ENCODE data around the gene EYS.

The EYS gene

DNA sequence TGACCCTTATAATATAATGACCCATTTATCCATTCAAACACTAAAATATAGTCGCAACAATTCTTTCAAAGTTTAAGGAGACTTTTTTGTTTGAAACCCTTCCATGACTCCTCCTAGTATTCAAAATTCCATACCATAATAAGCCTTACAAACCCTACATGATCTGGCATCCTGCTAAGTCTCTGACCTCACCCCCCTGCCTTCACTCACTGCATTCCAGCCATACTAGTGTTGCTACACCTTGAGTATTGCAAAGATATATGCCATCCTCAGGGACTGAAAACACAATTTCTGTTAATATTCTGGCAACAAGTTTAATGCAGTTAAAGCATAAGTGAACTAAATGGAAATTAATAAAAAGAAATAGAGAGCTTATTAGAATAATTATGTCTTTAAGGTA lies 168.4 kb downstream of the EYS start:
- DNase-seq, result no peak
- no peak overlapping the region for H3K4me3 ChIP-seq (ENCODE audit: low read length)
- no peaks in the 10 kb centered on the region for H3K79me2 ChIP-seq (ENCODE audit: low read length)
- H3K4me2 ChIP-seq (ENCODE audit: low read depth, low read length), result no peak overlapping the region
- no peak overlapping the region for H3K27ac ChIP-seq (ENCODE audit: low read length)
- no peaks in the 10 kb centered on the region for H3K9me2 ChIP-seq (replicated peaks; ENCODE audit: insufficient read depth, low read length)
- H3F3A ChIP-seq (ENCODE audit: insufficient read depth, low read length), result no peaks in the 10 kb centered on the region
- H3K27me3 ChIP-seq (replicated peaks; ENCODE audit: insufficient read depth, low read length), result no peaks in the 10 kb centered on the region
- no peaks in the 10 kb centered on the region for H3K36me3 ChIP-seq (replicated peaks; ENCODE audit: insufficient read depth, low read length)
- H3K9me3 ChIP-seq (replicated peaks; ENCODE audit: insufficient read depth, low read length), result no peaks in the 10 kb centered on the region
- TF ChIP-seq, protein P1, sequence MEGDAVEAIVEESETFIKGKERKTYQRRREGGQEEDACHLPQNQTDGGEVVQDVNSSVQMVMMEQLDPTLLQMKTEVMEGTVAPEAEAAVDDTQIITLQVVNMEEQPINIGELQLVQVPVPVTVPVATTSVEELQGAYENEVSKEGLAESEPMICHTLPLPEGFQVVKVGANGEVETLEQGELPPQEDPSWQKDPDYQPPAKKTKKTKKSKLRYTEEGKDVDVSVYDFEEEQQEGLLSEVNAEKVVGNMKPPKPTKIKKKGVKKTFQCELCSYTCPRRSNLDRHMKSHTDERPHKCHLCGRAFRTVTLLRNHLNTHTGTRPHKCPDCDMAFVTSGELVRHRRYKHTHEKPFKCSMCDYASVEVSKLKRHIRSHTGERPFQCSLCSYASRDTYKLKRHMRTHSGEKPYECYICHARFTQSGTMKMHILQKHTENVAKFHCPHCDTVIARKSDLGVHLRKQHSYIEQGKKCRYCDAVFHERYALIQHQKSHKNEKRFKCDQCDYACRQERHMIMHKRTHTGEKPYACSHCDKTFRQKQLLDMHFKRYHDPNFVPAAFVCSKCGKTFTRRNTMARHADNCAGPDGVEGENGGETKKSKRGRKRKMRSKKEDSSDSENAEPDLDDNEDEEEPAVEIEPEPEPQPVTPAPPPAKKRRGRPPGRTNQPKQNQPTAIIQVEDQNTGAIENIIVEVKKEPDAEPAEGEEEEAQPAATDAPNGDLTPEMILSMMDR (IDR thresholded peaks at IDR 0.05; ENCODE audit: low read length), result no peak
- no peak for TF ChIP-seq EZH2phosphoT487 (IDR thresholded peaks at IDR 0.05; ENCODE audit: low read length)
- no peak for TF ChIP-seq EZH2 (optimal IDR thresholded peaks at IDR 0.05; ENCODE audit: low read depth, low read length)
- no peaks in the 10 kb centered on the region for H3K4me1 ChIP-seq (ENCODE audit: low read length)
- no peak overlapping the region for H2AFZ ChIP-seq (ENCODE audit: low read length)
- no peaks in the 10 kb centered on the region for H4K20me1 ChIP-seq (ENCODE audit: insufficient read depth, low read length)
- no peak overlapping the region for H3K9ac ChIP-seq (ENCODE audit: low read length)

DNA sequence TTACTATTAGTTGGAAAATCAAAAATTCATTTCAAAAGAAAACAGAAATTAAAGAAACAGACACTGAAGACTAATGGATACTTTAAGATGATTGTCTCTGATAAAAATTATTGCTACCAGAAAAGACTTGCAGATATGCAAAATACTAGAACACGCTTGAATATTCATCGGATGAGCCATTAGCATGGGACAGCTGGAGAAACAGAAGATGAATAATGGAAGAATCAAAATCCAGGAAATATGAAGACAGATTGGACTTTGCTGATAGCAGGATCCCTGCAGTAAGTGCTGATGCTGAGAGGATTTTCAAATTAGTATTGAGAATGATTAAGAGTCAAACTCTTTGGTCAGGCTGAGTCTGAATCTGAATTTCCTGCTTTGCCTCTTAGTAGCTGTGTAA lies 169.4 kb downstream of the EYS start:
- Histone ChIP-seq H3K4me2 (ENCODE audit: low read depth, low read length) (no peak overlapping the region), H3F3A (ENCODE audit: insufficient read depth, low read length) (no peaks in the 10 kb centered on the region), H3K4me3 (ENCODE audit: low read length) (no peak overlapping the region), H3K9ac (ENCODE audit: low read length) (no peak overlapping the region), H3K27me3 (replicated peaks; ENCODE audit: insufficient read depth, low read length) (no peaks in the 10 kb centered on the region), H4K20me1 (ENCODE audit: insufficient read depth, low read length) (no peaks in the 10 kb centered on the region), H3K27ac (ENCODE audit: low read length) (no peak overlapping the region), H3K9me2 (replicated peaks; ENCODE audit: insufficient read depth, low read length) (no peaks in the 10 kb centered on the region), H3K79me2 (ENCODE audit: low read length) (no peaks in the 10 kb centered on the region), H3K9me3 (replicated peaks; ENCODE audit: insufficient read depth, low read length) (no peaks in the 10 kb centered on the region), H2AFZ (ENCODE audit: low read length) (no peak overlapping the region), H3K36me3 (replicated peaks; ENCODE audit: insufficient read depth, low read length) (no peaks in the 10 kb centered on the region), H3K4me1 (ENCODE audit: low read length) (no peaks in the 10 kb centered on the region)
- TF ChIP-seq, protein P1 (IDR thresholded peaks at IDR 0.05; ENCODE audit: low read length), result no peak
- no peak for TF ChIP-seq EZH2phosphoT487 (IDR thresholded peaks at IDR 0.05; ENCODE audit: low read length)
- TF ChIP-seq EZH2 (optimal IDR thresholded peaks at IDR 0.05; ENCODE audit: low read depth, low read length), result no peak
- DNase-seq, result no peak

DNA sequence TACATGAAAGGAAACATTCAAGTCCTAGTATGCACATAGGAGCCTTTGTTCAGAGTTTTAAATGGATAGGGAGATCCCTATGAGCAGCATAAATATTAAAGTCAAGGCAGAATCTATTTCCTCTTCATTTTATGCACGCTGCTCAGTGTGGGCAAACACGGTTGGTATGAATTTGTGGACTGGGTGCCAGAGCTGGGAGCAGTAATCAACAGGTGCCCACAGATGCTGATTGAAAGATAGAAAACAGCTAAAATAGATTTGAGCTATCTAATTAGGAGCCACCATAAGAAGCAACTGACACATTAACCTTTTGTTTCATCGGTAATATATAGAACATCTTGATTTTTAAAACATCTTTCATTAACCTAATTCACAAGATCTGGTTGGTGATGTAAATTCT lies 175.5 kb downstream of the EYS start:
- no peak overlapping the region for H3K9ac ChIP-seq (ENCODE audit: low read length)
- no peaks in the 10 kb centered on the region for H3F3A ChIP-seq (ENCODE audit: insufficient read depth, low read length)
- no peaks in the 10 kb centered on the region for H3K79me2 ChIP-seq (ENCODE audit: low read length)
- H4K20me1 ChIP-seq (ENCODE audit: insufficient read depth, low read length), result no peaks in the 10 kb centered on the region
- TF ChIP-seq, protein P1 (IDR thresholded peaks at IDR 0.05; ENCODE audit: low read length), result no peak
- H2AFZ ChIP-seq (ENCODE audit: low read length), result no peak overlapping the region
- no peaks in the 10 kb centered on the region for H3K27me3 ChIP-seq (replicated peaks; ENCODE audit: insufficient read depth, low read length)
- no peaks in the 10 kb centered on the region for H3K36me3 ChIP-seq (replicated peaks; ENCODE audit: insufficient read depth, low read length)
- no peak overlapping the region for H3K27ac ChIP-seq (ENCODE audit: low read length)
- no peaks in the 10 kb centered on the region for H3K9me2 ChIP-seq (replicated peaks; ENCODE audit: insufficient read depth, low read length)
- no peak for DNase-seq
- H3K4me2 ChIP-seq (ENCODE audit: low read depth, low read length), result no peak overlapping the region
- no peaks in the 10 kb centered on the region for H3K4me1 ChIP-seq (ENCODE audit: low read length)
- no peaks in the 10 kb centered on the region for H3K9me3 ChIP-seq (replicated peaks; ENCODE audit: insufficient read depth, low read length)
- H3K4me3 ChIP-seq (ENCODE audit: low read length), result no peak overlapping the region

DNA sequence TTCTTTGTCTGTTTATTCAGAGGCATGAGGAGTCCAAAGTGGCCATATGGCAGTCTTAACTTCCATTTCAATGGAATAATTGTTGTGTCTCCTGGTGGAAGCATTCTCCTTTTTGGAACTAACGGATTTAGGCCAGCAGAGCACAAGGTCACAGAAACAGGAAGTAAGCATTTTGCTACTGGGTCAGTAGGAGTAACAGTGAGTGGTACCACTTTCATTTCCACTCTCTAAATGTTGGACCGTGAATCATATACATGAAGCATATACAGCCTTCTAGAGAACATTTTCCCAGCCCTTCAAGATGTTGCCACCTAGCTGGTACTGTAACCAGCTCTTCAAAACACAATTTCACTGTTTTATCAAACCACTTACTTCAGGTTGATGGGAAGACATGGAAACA lies 182.8 kb downstream of the EYS start:
- no peak for DNase-seq
- H3K27me3 ChIP-seq (replicated peaks; ENCODE audit: insufficient read depth, low read length), result no peaks in the 10 kb centered on the region
- H3K9me2 ChIP-seq (replicated peaks; ENCODE audit: insufficient read depth, low read length), result no peaks in the 10 kb centered on the region
- H3K79me2 ChIP-seq (ENCODE audit: low read length), result no peaks in the 10 kb centered on the region
- no peak overlapping the region for H3K9ac ChIP-seq (ENCODE audit: low read length)
- H3K9me3 ChIP-seq (replicated peaks; ENCODE audit: insufficient read depth, low read length), result no peaks in the 10 kb centered on the region
- no peaks in the 10 kb centered on the region for H3K4me1 ChIP-seq (ENCODE audit: low read length)
- no peak overlapping the region for H3K4me3 ChIP-seq (ENCODE audit: low read length)
- H3F3A ChIP-seq (ENCODE audit: insufficient read depth, low read length), result no peaks in the 10 kb centered on the region
- no peaks in the 10 kb centered on the region for H4K20me1 ChIP-seq (ENCODE audit: insufficient read depth, low read length)
- H3K27ac ChIP-seq (ENCODE audit: low read length), result no peak overlapping the region
- no peak for TF ChIP-seq EZH2 (optimal IDR thresholded peaks at IDR 0.05; ENCODE audit: low read depth, low read length)
- TF ChIP-seq, protein P1 (IDR thresholded peaks at IDR 0.05; ENCODE audit: low read length), result no peak
- no peak for TF ChIP-seq EZH2phosphoT487 (IDR thresholded peaks at IDR 0.05; ENCODE audit: low read length)
- no peak overlapping the region for H2AFZ ChIP-seq (ENCODE audit: low read length)
- no peaks in the 10 kb centered on the region for H3K36me3 ChIP-seq (replicated peaks; ENCODE audit: insufficient read depth, low read length)
- H3K4me2 ChIP-seq (ENCODE audit: low read depth, low read length), result no peak overlapping the region

Measured in MM.1S (cell line).